ENCODE measurements around the gene GRK2. TPM values are rescaled to one million over a fixed set of nuclear protein-coding genes. Genes with fewer than 3 reads are reported as not detected.

Gene GRK2
- total and polyA plus RNA-seq, 3 donors from 2014 or later = 45.6 to 87.6 (median 64.3) TPM

DNA sequence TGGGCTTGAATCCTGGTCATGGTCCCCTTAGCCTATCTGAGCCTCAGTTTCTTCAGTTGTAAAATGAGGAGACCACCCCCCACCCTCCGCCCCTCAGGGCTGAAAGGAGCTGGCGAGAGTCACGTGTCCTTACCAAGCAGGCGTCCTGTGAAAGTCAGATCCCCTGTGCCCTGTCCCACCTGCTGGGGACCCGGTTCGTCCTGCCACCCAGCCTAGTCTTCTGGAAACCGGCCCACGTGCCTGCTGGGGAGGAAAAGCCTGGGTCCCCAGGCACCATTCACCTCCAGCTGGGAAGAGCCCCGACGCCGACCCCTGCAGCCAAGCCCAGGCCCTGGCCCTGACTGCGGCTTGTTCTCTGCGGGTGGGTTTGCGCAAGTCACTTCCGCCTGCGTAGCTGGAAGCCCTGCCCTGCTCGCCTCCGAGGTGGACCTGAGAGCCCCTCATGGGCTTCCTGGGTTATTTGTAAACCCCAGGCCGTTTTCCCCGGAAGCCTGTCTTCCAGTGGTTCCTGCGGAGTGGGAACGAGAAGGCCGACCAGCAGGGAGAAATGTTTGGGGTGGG, 36.4 kb downstream of the GRK2 start:
- H3K4me1 ChIP-seq = peaks cover 20% of the 10 kb centered on the region
- H3K27me3 ChIP-seq = no peaks in the 10 kb centered on the region
- WGBS, 2 donors = 28 to 32% methylated on average over 12 to 23 of the region's 23 CpGs
- H3K36me3 ChIP-seq (ENCODE audit: low read depth, missing control alignments) = no peaks in the 10 kb centered on the region
- peak overlapping the region; percentile 60 to 93 for H3K4me3 ChIP-seq
- intact Hi-C loops (cut with DNase I; ENCODE audit: low total_unique reads) = no loop called here
- H3K27ac ChIP-seq = peak overlapping the region; percentile 17 to 66
- H3K9me3 ChIP-seq = no peaks in the 10 kb centered on the region
- TF ChIP-seq POLR2A (IDR thresholded peaks at IDR 0.05) = no peak
- TF ChIP-seq, protein P1, sequence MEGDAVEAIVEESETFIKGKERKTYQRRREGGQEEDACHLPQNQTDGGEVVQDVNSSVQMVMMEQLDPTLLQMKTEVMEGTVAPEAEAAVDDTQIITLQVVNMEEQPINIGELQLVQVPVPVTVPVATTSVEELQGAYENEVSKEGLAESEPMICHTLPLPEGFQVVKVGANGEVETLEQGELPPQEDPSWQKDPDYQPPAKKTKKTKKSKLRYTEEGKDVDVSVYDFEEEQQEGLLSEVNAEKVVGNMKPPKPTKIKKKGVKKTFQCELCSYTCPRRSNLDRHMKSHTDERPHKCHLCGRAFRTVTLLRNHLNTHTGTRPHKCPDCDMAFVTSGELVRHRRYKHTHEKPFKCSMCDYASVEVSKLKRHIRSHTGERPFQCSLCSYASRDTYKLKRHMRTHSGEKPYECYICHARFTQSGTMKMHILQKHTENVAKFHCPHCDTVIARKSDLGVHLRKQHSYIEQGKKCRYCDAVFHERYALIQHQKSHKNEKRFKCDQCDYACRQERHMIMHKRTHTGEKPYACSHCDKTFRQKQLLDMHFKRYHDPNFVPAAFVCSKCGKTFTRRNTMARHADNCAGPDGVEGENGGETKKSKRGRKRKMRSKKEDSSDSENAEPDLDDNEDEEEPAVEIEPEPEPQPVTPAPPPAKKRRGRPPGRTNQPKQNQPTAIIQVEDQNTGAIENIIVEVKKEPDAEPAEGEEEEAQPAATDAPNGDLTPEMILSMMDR (IDR thresholded peaks at IDR 0.05) = no peak
- no peak for DNase-seq

DNA sequence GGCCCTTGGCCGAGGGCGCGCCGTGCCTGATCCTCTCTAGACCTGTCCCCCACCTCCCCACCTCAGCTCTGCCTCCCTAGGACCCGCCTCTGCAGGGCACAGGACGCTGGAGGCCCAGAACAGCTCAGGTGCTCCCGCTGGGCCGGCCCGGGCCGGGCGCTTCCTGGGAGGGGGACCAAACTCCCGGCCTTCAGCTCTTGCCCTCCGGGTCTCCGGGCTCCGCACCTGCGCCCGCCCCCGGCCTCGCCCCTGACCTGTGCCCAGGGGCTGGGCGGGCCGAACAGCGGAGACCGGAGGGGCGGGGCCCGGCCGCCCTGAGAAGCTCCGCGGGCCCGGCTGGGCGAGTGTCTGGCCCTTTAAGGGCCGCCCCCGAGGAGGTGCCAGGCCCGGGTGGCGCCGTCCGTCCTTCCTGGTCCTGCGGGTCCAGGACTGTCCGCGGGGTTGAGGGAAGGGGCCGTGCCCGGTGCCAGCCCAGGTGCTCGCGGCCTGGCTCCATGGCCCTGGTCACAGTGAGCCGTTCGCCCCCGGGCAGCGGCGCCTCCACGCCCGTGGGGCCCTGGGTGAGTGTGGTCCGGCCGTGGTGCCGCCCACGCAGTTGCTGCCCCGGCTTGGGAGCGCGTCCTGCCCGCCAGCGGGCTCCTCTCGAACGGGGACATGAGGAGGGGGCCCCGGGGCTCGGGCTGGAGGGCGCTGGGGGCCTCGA, 37.0 kb downstream of the GRK2 start, which contains the start of gene SSH3:
TSS of gene SSH3 (plus strand) at position 399 of the 703 bp plus-strand sequence. CDS start at position 495, 96 bp downstream.
- 1% methylated on average over 59 of the region's 65 CpGs; no CpG with 5 or more reads in 1 of the 2 donors for WGBS, 2 donors
- intact Hi-C loops (cut with DNase I; ENCODE audit: low total_unique reads) = no loop called here
- H3K9me3 ChIP-seq = no peaks in the 10 kb centered on the region

DNA sequence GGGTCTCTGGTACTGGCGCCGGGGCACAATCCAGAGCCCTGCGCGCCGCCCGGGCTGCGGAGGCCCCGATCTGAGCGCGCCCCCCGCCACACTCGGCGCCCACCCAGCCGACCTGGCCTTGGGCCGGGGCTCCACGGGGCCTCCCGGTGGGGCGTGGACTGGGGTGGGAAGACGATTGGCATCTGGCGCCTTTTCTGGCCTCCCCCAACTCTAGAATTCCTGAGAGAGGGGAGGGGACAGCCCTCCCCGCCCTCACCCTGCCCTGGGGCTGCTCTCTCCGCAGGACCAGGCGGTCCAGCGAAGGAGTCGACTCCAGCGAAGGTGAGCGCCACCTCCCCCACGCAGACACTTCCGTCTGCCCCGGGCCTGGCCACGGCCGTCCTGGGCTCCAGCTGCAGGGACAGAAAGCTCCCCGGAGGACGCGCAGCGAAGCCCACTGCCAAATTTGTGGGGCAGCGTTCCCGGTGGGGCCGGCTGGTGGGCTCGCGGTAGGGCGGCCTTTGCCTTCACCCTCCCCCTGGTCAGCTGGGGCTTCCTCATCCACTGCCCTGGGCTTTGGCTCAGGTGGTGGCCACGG, 37.6 kb downstream of the GRK2 start:
- peak overlapping the region; percentile 17 to 66 for H3K27ac ChIP-seq
- H3K4me3 ChIP-seq = peak overlapping the region; percentile 60 to 93
- H3K9me3 ChIP-seq = no peaks in the 10 kb centered on the region
- H3K4me1 ChIP-seq = peaks cover 20% of the 10 kb centered on the region
- DNase-seq = no peak
- WGBS, 2 donors = 1 to 2% methylated on average over 11 to 40 of the region's 43 CpGs
- no peaks in the 10 kb centered on the region for H3K27me3 ChIP-seq
- TF ChIP-seq, protein P1 (IDR thresholded peaks at IDR 0.05) = no peak
- TF ChIP-seq POLR2A (IDR thresholded peaks at IDR 0.05) = no peak
- no peaks in the 10 kb centered on the region for H3K36me3 ChIP-seq (ENCODE audit: low read depth, missing control alignments)
- intact Hi-C loops (cut with DNase I; ENCODE audit: low total_unique reads) = no loop called here

More for the DNA sequence above, 37.0 kb downstream of the GRK2 start, which contains the start of gene SSH3:
- Histone ChIP-seq H3K4me1 (peaks cover 20% of the 10 kb centered on the region), H3K4me3 (peak within 1 kb of the TSS; percentile 60 to 93), H3K27me3 (no peaks in the 10 kb centered on the region), H3K27ac (peak within 1 kb of the TSS; percentile 17 to 66), H3K36me3 (ENCODE audit: low read depth, missing control alignments) (no peaks in the 10 kb centered on the region)
- peak; percentile 79 for DNase-seq
- no peak for TF ChIP-seq POLR2A (IDR thresholded peaks at IDR 0.05)
- TF ChIP-seq, protein P1 (IDR thresholded peaks at IDR 0.05) = no peak

DNA sequence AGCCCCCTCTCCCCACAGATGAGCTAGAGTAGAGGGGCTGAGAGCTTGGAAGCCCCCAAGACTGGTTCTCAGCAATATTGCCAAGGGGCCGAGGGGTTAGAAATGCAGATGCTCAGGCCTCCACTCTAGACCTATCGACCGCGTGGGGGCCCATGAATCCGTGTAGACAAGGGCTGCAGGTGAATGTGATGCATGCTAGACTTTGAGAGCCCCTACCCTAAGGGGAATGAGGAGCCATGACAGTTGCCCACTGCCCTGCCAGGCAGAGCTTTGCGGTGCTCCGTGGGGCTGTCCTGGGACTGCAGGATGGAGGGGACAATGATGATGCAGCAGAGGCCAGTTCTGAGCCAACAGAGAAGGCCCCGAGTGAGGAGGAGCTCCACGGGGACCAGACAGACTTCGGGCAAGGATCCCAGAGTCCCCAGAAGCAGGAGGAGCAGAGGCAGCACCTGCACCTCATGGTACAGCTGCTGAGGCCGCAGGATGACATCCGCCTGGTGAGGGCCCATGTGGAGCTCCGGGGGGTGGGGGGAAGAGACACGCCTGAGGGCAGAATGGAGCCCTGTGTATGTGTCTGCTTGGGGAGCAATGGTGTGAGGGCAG, 38.3 kb downstream of the GRK2 start:
- H3K9me3 ChIP-seq = no peaks in the 10 kb centered on the region
- peaks cover 20% of the 10 kb centered on the region for H3K4me1 ChIP-seq
- intact Hi-C loops (cut with DNase I; ENCODE audit: low total_unique reads) = no loop called here
- no peak overlapping the region for H3K27ac ChIP-seq
- no peaks in the 10 kb centered on the region for H3K27me3 ChIP-seq
- H3K36me3 ChIP-seq (ENCODE audit: low read depth, missing control alignments) = no peaks in the 10 kb centered on the region
- H3K4me3 ChIP-seq = peak overlapping the region in 1 of 2 donors; percentile 93
- WGBS, 2 donors = 56 to 84% methylated on average over 8 to 14 of the region's 14 CpGs
- no peak for TF ChIP-seq POLR2A (IDR thresholded peaks at IDR 0.05)
- TF ChIP-seq, protein P1 (IDR thresholded peaks at IDR 0.05) = no peak
- DNase-seq = no peak

Measured in testis (tissue), 3 donors.